NCI-H1694 (cell line): ENCODE measurements around the gene IGFL1.
"Not testable (repeated sequence)": the region's sequence is repeated elsewhere in the genome, so short reads cannot be mapped to it uniquely, and the experiment has no call there.

Experiments used
- DNase-seq: peaks from one replicate; lab custom pipeline; 2025; lab: John Stamatoyannopoulos, UW

Gene IGFL1

DNA sequence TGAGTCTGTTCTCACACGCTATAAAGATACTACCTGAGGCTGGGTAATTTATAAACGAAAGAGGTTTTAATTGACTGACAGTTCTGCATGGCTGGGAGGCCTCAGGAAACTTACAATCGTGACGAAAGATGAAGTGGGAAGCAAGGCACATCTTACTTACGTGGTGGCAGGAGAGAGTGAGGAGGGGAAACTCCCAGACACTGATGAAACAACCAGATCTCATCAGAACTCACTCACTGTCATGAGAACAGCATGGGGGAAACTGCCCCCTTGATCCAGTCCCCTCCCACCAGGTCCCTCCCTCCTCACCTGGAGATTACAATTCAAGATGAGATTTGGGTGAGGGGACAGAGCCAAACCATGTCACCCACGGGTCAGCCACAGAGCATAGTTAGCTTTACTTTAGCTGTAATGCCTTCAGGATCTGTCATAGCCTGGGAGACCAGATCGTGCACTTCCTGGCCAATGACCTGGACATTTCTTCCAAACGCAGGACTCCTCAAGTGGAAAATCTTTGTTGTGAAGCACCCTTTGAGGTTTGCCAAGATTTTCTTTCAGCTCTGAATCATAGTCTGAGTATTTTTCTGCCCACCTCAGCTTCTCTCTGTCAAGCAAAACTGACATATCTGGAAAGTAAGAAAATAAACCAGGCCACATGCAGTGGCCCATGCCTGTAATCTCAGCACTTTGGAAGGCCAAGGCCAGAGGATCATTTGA, 42.1 kb downstream of the IGFL1 start:
- no peak for DNase-seq

DNA sequence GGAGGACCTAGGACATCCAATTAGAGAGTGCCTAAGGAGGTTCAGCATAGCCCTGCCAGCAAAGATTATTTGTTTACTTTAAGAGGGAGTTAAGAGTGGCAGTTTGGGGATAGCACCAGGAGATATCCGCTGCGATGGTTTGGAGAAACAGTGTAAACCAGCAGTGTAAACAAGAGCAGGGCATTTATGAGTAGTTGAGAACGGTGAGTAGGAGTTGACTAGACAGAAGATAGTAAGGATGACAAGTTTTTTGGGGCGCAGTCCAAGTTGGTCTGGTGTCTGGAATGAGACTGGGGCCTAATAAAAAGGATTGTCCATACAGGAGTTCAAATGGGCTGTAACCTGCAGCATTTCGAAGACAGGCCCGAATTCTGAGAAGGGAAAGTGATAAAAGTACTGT, 44.4 kb downstream of the IGFL1 start:
- DNase-seq: not testable (repeated sequence)

DNA sequence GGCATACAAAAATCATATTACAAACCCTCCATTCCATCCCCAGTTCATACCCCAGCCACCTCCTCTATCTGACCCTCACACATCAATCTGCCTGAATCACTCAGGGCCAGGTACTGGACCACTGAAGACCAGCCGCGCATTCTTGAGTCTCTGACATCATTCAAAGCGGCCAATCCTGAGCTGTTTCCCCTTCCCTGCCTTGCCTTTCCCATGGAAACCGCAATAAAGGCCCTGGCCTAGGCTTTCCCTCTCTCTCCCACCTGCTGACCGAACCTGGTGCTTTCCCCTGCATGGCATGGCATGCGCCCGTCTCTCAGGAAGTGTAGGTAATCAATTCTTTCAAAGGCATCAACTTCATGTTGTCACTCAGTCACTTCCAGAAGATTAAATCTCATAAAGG, 49.6 kb downstream of the IGFL1 start:
- no peak for DNase-seq
